Measurements from ENCODE around the gene DCP2.

DNA sequence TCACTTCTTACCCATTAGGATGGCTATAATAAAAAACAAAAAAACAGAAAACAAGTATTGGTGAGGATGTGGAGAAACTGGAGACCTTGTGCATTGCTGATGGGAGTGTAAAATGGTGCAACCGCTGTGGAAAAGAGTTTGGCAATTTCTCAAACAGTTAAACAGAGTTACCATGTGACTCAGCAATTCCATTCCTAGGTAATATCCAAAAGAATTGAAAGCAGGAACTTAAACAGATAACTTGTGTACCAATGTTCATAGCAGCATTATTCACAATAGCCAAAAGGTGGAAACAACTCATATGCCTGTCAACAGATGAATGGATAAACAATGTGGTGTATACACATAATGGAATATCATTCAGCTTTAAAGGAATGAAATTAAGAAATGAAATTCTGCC lies 28.9 kb downstream of the DCP2 start:
- TF ChIP-seq, protein P1, sequence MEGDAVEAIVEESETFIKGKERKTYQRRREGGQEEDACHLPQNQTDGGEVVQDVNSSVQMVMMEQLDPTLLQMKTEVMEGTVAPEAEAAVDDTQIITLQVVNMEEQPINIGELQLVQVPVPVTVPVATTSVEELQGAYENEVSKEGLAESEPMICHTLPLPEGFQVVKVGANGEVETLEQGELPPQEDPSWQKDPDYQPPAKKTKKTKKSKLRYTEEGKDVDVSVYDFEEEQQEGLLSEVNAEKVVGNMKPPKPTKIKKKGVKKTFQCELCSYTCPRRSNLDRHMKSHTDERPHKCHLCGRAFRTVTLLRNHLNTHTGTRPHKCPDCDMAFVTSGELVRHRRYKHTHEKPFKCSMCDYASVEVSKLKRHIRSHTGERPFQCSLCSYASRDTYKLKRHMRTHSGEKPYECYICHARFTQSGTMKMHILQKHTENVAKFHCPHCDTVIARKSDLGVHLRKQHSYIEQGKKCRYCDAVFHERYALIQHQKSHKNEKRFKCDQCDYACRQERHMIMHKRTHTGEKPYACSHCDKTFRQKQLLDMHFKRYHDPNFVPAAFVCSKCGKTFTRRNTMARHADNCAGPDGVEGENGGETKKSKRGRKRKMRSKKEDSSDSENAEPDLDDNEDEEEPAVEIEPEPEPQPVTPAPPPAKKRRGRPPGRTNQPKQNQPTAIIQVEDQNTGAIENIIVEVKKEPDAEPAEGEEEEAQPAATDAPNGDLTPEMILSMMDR (IDR thresholded peaks at IDR 0.05): no peak
- TF ChIP-seq POLR2A (IDR thresholded peaks at IDR 0.05) (no peak), POLR2AphosphoS5 (IDR thresholded peaks at IDR 0.05) (no peak)

All from breast epithelium (tissue), 3 donors.